Upper lobe of right lung (tissue), 1 donor: ENCODE measurements around the gene GBA2. TPM values are rescaled to one million over a fixed set of nuclear protein-coding genes. Genes with fewer than 3 reads are reported as not detected.
A peak's percentile ranks its signal among the peaks of the same experiment; 100 is the strongest.

ENCODE experiments used
- ATAC-seq: fragments of 200-7000 bp; cut with Tn5 transposase; one replicate; pipeline ENCODE4 v1.9.1; 2020; ENCODE audit warnings: mild to moderate bottlenecking, moderate library complexity
- DNase-seq: peaks from one replicate; pipeline ENCODE4 v3.0.0-alpha.2; 2020
- H3K27ac ChIP-seq: fragments of 200-600 bp; one replicate; pipeline ENCODE4 v1.8.0; 2022
- H3K27me3 ChIP-seq: fragments of 200-600 bp; one replicate; pipeline ENCODE4 v1.8.0; 2022; ENCODE audit warnings: mild to moderate bottlenecking
- H3K36me3 ChIP-seq: fragments of 200-600 bp; one replicate; pipeline ENCODE4 v1.8.0; 2022
- H3K4me1 ChIP-seq: fragments of 200-600 bp; one replicate; pipeline ENCODE4 v1.8.0; 2022
- H3K4me3 ChIP-seq: fragments of 200-600 bp; one replicate; pipeline ENCODE4 v1.8.0; 2022; ENCODE audit warnings: mild to moderate bottlenecking
- H3K9me3 ChIP-seq: fragments of 200-600 bp; one replicate; pipeline ENCODE4 v1.8.0; 2022
- CTCF ChIP-seq: fragments of 200-600 bp; IDR thresholded peaks from one replicate; pipeline ENCODE4 v1.8.0; 2022; ENCODE audit warnings: antibody characterized with exemption
- intact Hi-C: fragments of 100-400 bp; cut with DNase I; formaldehyde crosslinking; loops from one replicate; pipeline ENCODE4 v1.11.0; 2022
- total RNA-seq: library from RNA; stranded (reverse); fragmentation: NEBNext Ultra II Directional; extraction: Animal tissue kit (Norgen Biotek cat#: 25700); gene quantifications from one replicate; pipeline ENCODE4 v1.2.1, GENCODE V29; 2021
- donor health status: DM: no; HTN: yes; CAD: no; lungs with severe emphysema.

Gene GBA2
- total RNA-seq, 1 donor from 2014 or later = 99.1 TPM

- no peak for TF ChIP-seq CTCF
- Histone ChIP-seq H3K36me3 (peaks cover 27% of the 10 kb centered on the region), H3K27me3 (no peaks in the 10 kb centered on the region), H3K9me3 (no peaks in the 10 kb centered on the region), H3K27ac (peak overlapping the region; percentile 96), H3K4me1 (peaks cover 59% of the 10 kb centered on the region), H3K4me3 (peak overlapping the region; percentile 64)
- intact Hi-C loops = no loop called here
- DNase-seq (no peak), ATAC-seq (no peak)
These were observed 17.4 kb downstream of the GBA2 start for GRCh38 chr9:35731415-35732184.

- Histone ChIP-seq H3K4me1 (peaks cover 65% of the 10 kb centered on the region), H3K4me3 (peak overlapping the region; percentile 64), H3K27ac (peak overlapping the region; percentile 96), H3K27me3 (no peaks in the 10 kb centered on the region), H3K36me3 (peaks cover 24% of the 10 kb centered on the region), H3K9me3 (no peaks in the 10 kb centered on the region)
- ATAC-seq (no peak), DNase-seq (no peak)
- no peak for TF ChIP-seq CTCF
- intact Hi-C loops = no loop called here
These were observed 18.6 kb downstream of the GBA2 start for GRCh38 chr9:35730486-35730854.

- Histone ChIP-seq H3K36me3 (peaks cover 24% of the 10 kb centered on the region), H3K4me1 (peaks cover 65% of the 10 kb centered on the region), H3K27ac (peak overlapping the region; percentile 96), H3K27me3 (no peaks in the 10 kb centered on the region), H3K4me3 (peak overlapping the region; percentile 64), H3K9me3 (no peaks in the 10 kb centered on the region)
- ATAC-seq (peak; percentile 13), DNase-seq (peak; percentile 80)
- peak; percentile 45 for TF ChIP-seq CTCF
- intact Hi-C loops = no loop called here
These were observed 19.1 kb downstream of the GBA2 start for GRCh38 chr9:35729700-35730485.

- H3K4me3 ChIP-seq = peak overlapping the region; percentile 64
- H3K36me3 ChIP-seq = peaks cover 24% of the 10 kb centered on the region
- no peaks in the 10 kb centered on the region for H3K27me3 ChIP-seq
- peaks cover 64% of the 10 kb centered on the region for H3K4me1 ChIP-seq
- ATAC-seq (no peak), DNase-seq (no peak)
- no peak for TF ChIP-seq CTCF
- peak overlapping the region; percentile 96 for H3K27ac ChIP-seq
- no peaks in the 10 kb centered on the region for H3K9me3 ChIP-seq
- intact Hi-C loops = no loop called here
These were observed 19.9 kb downstream of the GBA2 start for GRCh38 chr9:35729101-35729500.

- DNase-seq (peak; percentile 82), ATAC-seq (peak; percentile 4)
- intact Hi-C loops = no loop called here
- H3K4me3 ChIP-seq = peak overlapping the region; percentile 64
- H3K36me3 ChIP-seq = peaks cover 31% of the 10 kb centered on the region
- H3K27ac ChIP-seq = peak overlapping the region; percentile 96
- TF ChIP-seq CTCF = no peak
- H3K27me3 ChIP-seq = no peaks in the 10 kb centered on the region
- H3K9me3 ChIP-seq = no peaks in the 10 kb centered on the region
- peaks cover 56% of the 10 kb centered on the region for H3K4me1 ChIP-seq
These were observed 20.7 kb downstream of the GBA2 start for GRCh38 chr9:35728041-35728971.
